AG09319 (cell line): ENCODE results near the gene GULP1.
A peak's percentile ranks its signal among the peaks of the same experiment; 100 is the strongest.

Experiments
- DNase-seq: peaks from one replicate; pipeline ENCODE4 v3.0.0-alpha.2; 2010; ENCODE audit warnings: low read depth; ENCODE audit errors: extremely low read depth
- CTCF ChIP-seq: IDR thresholded peaks from 2 replicates; pipeline ENCODE4 v1.5.1; 2011; ENCODE audit warnings: low read depth, mild to moderate bottlenecking, inconsistent platforms, low read length, moderate library complexity

Gene GULP1

DNA sequence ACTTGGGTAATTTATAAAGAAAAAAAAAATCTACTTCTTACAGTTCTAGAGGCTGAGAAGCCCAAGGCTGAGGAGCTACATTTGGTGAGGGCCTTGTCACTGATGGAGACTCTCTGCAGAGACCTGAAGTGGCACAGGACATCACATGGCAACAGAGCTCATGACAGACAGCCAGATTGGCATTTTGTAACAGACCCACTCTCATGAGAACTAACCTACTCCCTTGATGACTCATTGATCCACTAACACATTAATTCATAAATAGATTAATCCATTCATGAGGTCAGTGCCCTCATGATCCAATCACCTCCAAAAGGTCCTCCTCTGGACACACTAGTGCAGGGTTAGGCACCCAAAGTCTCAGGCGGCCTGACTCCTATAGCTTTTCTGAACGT lies 318.4 kb downstream of the GULP1 start:
- DNase-seq, result no peak
- no peak for TF ChIP-seq CTCF

GRCh38 chr2:188610827-188611226 lies 319.2 kb downstream of the GULP1 start:
- DNase-seq, result no peak
- no peak for TF ChIP-seq CTCF

DNA sequence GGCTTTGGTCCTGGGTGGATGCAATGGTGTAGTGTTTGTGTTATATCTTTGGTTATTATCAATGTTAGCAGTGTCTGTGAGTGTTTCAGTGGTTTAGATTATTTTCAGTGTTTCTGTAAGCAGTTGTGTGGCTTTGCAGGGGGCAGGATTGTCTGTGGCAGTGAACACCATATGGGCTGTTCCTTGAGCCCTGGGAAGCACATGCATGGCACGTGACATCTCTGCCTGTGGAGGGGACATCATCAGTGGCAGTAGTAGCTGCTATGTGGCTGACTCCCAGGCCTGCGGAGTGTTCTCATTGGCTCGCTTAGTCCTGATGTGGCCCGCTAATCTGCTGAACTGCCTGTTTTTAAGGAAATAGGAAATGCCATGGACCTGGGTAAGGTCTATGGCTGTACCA lies 327.5 kb downstream of the GULP1 start:
- DNase-seq, result no peak
- no peak for TF ChIP-seq CTCF

DNA sequence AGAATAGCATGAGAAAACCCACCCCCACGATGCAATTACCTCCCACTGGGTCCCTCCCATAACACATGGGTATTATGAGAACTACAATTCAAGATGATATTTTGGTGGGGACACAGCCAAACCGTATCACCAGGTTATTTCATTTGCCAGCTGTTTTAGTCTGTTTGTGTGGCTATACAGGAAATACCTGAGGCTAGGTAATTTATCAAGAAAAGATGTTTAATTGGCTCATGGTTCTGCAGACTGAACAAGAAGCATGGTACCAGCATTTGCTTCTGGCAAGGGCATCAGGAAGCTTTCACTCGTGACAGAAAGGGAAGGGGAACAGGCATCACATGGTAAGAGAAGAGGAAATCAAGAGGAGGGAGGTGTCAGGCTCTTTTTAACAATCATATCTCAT lies 329.2 kb downstream of the GULP1 start:
- no peak for TF ChIP-seq CTCF
- DNase-seq, result no peak

DNA sequence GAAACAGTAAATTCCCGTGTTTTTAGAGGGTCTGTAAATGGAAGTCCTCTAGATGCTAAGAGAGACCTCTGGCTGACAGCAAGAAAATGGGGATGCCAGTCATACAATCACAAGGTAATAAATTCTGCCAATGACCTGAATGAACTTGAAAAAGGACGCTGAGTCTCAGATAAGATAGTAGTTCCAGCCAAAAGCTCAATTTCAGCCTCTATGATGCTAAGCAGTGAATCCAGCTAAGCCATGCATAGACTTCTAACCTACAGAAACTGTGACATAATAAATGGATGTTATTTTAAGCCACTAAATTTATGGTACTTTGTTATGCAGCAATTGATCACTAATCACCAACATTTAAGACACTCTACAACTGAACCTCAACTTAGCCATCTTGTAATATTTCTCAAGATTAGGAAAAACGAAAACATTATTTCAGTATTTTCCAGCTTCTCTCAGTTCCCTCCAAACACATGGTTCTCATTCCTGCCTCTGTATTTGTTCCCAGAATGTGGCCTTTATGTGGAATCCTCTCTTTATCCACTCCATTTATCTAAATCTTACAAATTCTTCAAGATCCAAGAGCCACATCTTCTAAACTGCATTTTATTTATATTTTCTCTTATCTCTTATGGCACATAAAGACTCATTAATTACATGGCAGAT lies 331.1 kb downstream of the GULP1 start:
- no peak for DNase-seq

DNA sequence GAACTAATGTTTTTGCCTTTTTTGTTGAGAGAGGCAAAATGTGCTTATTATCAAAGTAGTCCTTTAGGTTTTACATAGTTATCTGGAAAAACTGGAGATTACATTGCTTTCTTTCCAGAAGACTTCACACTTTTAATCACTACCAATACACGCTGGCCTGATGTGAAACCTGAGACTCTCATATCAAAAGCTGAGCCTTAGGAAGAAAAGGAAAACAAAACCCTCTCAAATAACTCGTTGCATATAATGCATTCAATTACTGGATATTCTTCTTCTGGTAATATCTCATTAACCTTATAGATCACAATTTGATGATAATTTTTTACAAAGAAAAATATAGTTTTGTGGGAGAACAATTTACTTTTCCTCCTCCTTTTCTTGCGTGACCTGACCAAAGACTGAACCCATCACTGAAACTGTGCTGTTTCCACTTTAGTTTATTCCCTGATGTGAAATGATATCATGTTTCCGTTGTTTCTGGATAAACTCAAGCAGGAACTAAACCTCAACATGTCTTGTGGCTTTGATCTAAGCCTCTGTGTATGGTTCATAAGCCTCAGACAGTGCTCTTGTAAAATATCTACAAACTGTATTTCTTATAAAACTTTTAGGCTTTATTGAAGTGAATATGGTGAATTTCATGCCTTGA lies 332.4 kb downstream of the GULP1 start:
- TF ChIP-seq CTCF, result no peak
- DNase-seq, result peak; percentile 59

More for the DNA sequence above, 331.1 kb downstream of the GULP1 start:
- TF ChIP-seq CTCF, result no peak

GRCh38 chr2:188627471-188627870 lies 335.8 kb downstream of the GULP1 start:
- DNase-seq, result no peak
- TF ChIP-seq CTCF, result no peak
